K562 (cell line): Measurements from ENCODE around the gene GNAZ. TPM values are rescaled to one million over a fixed set of nuclear protein-coding genes. Genes with fewer than 3 reads are reported as not detected.

ENCODE experiments used
- ARNT ChIP-seq, 2 experiments: fragments of 450-650 bp; IDR thresholded peaks; 2 replicates each; pipeline ENCODE4 v1.6.1; 2016; ENCODE audit warnings: mild to moderate bottlenecking in 1 of 2
- BHLHE40 ChIP-seq: IDR thresholded peaks from 2 replicates; pipeline ENCODE4 v1.6.1; 2011; ENCODE audit warnings: low read length, improper control_type of control experiment
- CBFA2T2 ChIP-seq: fragments of 450-650 bp; conservative IDR thresholded peaks from 2 replicates; pipeline ENCODE4 v1.6.1; 2017; ENCODE audit warnings: mild to moderate bottlenecking
- E2F6 ChIP-seq, 2 experiments: IDR thresholded peaks; 2 replicates each; pipeline ENCODE4 v1.6.1; 2011; ENCODE audit warnings: borderline replicate concordance in 1 of 2, control low read depth in 1 of 2, low read depth in 1 of 2, low read length in 1 of 2, mild to moderate bottlenecking in 1 of 2, mixed read lengths in 1 of 2, moderate library complexity in 1 of 2; ENCODE audit not compliant: insufficient read depth in 1 of 2, insufficient read length in 1 of 2, poor library complexity in 1 of 2, severe bottlenecking in 1 of 2; ENCODE audit errors: extremely low read depth in 1 of 2
- ETS1 ChIP-seq: conservative IDR thresholded peaks from 2 replicates; pipeline ENCODE4 v1.6.1; 2011; ENCODE audit warnings: low read depth, mild to moderate bottlenecking, low read length; ENCODE audit not compliant: control insufficient read depth
- HINFP ChIP-seq: fragments of 450-650 bp; conservative IDR thresholded peaks from 2 replicates; pipeline ENCODE4 v1.6.1; 2016; ENCODE audit warnings: missing genetic modification characterization, low read depth, mild to moderate bottlenecking, control low read depth, missing compliant biosample characterization
- ZNF395 ChIP-seq: fragments of 200-800 bp; sonication (Bioruptor generic); IDR thresholded peaks from 2 replicates; pipeline ENCODE4 v1.6.1; 2017; ENCODE audit warnings: missing genetic modification characterization, missing compliant biosample characterization
- polyA plus RNA-seq, 8 experiments: library from polyadenylated mRNA; depleted of rRNA in 4 of 8; stranded (reverse) in 5 of 8; unstranded in 3 of 8; fragments of >200 nt; fragmentation: Nextera tagmentation in 2 of 8; fragmentation: Illumina TruSeq in 1 of 8; extraction: Ambion mirVana in 2 of 8; extraction: Trizol in 1 of 8; gene quantifications; 2 replicates each; pipeline versions ENCODE4 v1.2.1 to v1.2.3, GENCODE V29; 2011 to 2014; ENCODE audit warnings: inconsistent platforms in 1 of 8, missing spikeins in 1 of 8
- total RNA-seq, 7 experiments: library from RNA; depleted of rRNA in 6 of 7; stranded (reverse); fragments of >200 nt in 6 of 7; fragmentation: Illumina TruSeq in 2 of 7; extraction: Trizol in 2 of 7; gene quantifications; 2 replicates each; pipeline versions ENCODE4 v1.2.1 to v1.2.3, GENCODE V29; 2011 to 2021; ENCODE audit warnings: low replicate concordance in 1 of 7

GNAZ gene
- total and polyA plus RNA-seq, 9 of the 15 experiments (the other 6 are each of a cell fraction or from before 2014, with no cell fraction given) = 0.04 to 0.22 (median 0.13) TPM; not detected in 3

- TF ChIP-seq ETS1 (0 out of 2 replicates have a peak, but pooled peaks have one; percentile 63), ZNF395 (CRISPR knock-in tag) (no peak), HINFP (tag) (no peak), ARNT (IDR thresholded peaks at IDR 0.05) (no peak), E2F6 (IDR thresholded peaks at IDR 0.05; ENCODE audit: borderline replicate concordance in 1 of 2, extremely low read depth in 1 of 2, insufficient read depth in 1 of 2, insufficient read length in 1 of 2, low read depth in 1 of 2, low read length in 1 of 2, poor library complexity in 1 of 2, severe bottlenecking in 1 of 2) (peak in 1 of 2 experiments; percentile 13), BHLHE40 (peak; percentile 30; the same call in 1 of the 2 replicates), CBFA2T2 (0 out of 2 replicates have a peak, but pooled peaks have one; percentile 4)
- TF ChIP-seq, all 486 proteins: peak for 8
These were observed 45.6 kb downstream of the GNAZ start (continued) for GRCh38 chr22:23115825-23116494.
